ENCODE data around the gene TSC1.

TSC1 gene

DNA sequence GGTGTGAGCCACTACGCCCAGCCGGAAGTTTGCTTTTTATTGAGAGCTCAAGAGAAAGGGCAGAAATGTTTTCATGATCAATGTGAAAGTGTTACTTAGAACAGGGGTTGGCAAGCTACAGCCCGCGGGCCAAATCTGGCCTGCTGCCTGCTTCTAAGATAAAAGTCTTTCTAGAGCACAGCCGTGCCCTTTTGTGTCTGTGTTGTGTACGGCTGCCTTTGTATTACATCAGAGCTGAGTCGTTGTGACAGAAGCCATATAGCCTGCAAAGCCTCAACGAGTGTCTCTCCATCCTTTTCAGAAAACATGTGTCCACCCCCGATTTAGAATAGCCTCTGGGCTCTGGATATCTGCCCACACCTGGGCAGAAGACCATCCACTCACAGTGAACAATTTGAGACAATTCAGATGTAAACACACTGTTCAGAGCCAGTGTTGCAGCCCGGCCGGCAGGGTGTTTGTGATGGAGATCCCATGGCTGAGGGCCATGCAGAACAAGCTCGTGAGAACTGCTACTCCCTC, 95.2 kb downstream of the TSC1 start:
- no peaks in the 10 kb centered on the region for H3K4me1 ChIP-seq (ENCODE audit: insufficient read depth, poor library complexity, severe bottlenecking)
- no peak overlapping the region for H3K4me3 ChIP-seq (ENCODE audit: severe bottlenecking)
- TF ChIP-seq, protein P1, sequence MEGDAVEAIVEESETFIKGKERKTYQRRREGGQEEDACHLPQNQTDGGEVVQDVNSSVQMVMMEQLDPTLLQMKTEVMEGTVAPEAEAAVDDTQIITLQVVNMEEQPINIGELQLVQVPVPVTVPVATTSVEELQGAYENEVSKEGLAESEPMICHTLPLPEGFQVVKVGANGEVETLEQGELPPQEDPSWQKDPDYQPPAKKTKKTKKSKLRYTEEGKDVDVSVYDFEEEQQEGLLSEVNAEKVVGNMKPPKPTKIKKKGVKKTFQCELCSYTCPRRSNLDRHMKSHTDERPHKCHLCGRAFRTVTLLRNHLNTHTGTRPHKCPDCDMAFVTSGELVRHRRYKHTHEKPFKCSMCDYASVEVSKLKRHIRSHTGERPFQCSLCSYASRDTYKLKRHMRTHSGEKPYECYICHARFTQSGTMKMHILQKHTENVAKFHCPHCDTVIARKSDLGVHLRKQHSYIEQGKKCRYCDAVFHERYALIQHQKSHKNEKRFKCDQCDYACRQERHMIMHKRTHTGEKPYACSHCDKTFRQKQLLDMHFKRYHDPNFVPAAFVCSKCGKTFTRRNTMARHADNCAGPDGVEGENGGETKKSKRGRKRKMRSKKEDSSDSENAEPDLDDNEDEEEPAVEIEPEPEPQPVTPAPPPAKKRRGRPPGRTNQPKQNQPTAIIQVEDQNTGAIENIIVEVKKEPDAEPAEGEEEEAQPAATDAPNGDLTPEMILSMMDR (IDR thresholded peaks at IDR 0.05; ENCODE audit: poor library complexity, severe bottlenecking): no peak
- H3K27ac ChIP-seq (ENCODE audit: poor library complexity, severe bottlenecking): no peak overlapping the region
- H3K36me3 ChIP-seq (ENCODE audit: low read depth): no peaks in the 10 kb centered on the region
- H3K9me3 ChIP-seq (ENCODE audit: severe bottlenecking): no peaks in the 10 kb centered on the region
- no peak for DNase-seq (ENCODE audit: low spot score)
- ATAC-seq (ENCODE audit: low read depth): no peak
- H3K27me3 ChIP-seq (ENCODE audit: insufficient read depth, poor library complexity, severe bottlenecking): no peaks in the 10 kb centered on the region

DNA sequence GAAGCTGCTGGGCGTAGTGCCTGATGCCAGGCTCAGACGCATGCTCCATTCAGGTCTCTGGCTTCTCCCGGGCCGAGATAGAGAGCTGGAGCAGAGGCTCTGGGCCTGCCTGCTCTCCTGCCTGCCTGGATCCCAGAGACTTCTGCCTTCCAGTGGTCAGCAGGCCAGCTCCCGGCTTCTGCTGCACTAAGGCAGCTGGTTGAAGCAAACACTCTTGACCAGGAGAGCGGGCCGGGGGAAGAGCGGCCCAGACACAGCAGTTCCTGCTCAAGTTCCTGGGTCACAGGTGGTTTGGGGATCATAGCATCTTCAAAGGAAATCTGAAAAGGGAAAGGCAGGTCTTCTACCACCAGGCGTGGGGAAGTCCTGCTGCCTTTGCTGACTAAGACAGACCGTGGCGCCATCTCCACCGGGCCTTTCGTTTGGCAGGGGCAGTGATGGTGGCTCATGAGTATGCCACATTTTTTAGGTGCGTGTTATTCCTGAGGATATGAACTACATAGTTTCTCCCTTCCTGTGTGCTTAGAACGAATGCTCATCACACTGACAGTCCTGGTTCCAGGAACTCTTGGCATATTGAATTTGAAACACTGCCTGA, 97.4 kb downstream of the TSC1 start:
- no peak overlapping the region for H3K27ac ChIP-seq (ENCODE audit: poor library complexity, severe bottlenecking)
- no peak overlapping the region for H3K4me3 ChIP-seq (ENCODE audit: severe bottlenecking)
- TF ChIP-seq, protein P1 (IDR thresholded peaks at IDR 0.05; ENCODE audit: poor library complexity, severe bottlenecking): no peak
- no peak for DNase-seq (ENCODE audit: low spot score)
- H3K36me3 ChIP-seq (ENCODE audit: low read depth): no peaks in the 10 kb centered on the region
- ATAC-seq (ENCODE audit: low read depth): no peak
- no peaks in the 10 kb centered on the region for H3K9me3 ChIP-seq (ENCODE audit: severe bottlenecking)
- no peaks in the 10 kb centered on the region for H3K27me3 ChIP-seq (ENCODE audit: insufficient read depth, poor library complexity, severe bottlenecking)
- no peaks in the 10 kb centered on the region for H3K4me1 ChIP-seq (ENCODE audit: insufficient read depth, poor library complexity, severe bottlenecking)

DNA sequence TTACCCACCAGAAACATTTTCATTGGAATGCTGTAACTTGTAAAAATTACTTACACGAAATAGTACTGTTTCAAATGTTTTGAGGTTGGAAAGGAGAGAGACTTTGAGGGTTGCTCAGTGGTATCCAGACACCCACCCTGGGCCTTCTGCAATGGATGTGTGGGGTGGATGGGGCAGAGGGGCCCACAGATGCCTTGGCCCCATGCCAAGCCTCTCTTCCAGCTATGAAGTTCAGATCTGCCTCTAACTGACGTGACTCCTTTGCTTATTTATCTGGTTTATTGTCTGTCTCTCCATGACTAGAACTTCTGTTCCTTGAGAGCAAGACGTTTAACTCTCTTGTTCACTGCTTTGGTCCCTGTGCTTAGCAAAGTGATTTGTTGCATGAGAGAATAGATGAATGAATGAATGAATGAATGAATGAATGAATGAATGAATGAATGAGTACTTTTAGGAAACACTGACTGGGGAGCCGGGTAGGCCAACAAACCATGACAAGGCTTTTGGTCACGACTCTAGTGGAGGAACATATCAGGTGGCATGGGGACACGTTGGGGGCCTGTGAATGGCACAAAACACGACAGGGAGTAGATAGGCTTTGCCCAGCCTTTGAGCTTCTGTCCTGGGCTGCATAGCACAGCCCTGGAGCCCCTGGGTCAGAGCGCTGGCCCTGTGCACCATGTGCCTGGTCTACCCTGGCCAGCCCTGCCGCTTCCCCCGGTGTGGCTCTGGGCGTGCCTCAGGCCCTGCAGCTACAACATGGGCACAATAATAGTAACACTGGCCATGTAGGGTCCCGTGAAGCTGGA, 98.1 kb downstream of the TSC1 start:
- H3K9me3 ChIP-seq (ENCODE audit: severe bottlenecking): no peaks in the 10 kb centered on the region
- ATAC-seq (ENCODE audit: low read depth) (no peak), DNase-seq (ENCODE audit: low spot score) (no peak)
- no peak overlapping the region for H3K4me3 ChIP-seq (ENCODE audit: severe bottlenecking)
- H3K4me1 ChIP-seq (ENCODE audit: insufficient read depth, poor library complexity, severe bottlenecking): no peaks in the 10 kb centered on the region
- TF ChIP-seq, protein P1 (IDR thresholded peaks at IDR 0.05; ENCODE audit: poor library complexity, severe bottlenecking): no peak
- H3K36me3 ChIP-seq (ENCODE audit: low read depth): no peaks in the 10 kb centered on the region
- H3K27ac ChIP-seq (ENCODE audit: poor library complexity, severe bottlenecking): no peak overlapping the region
- H3K27me3 ChIP-seq (ENCODE audit: insufficient read depth, poor library complexity, severe bottlenecking): no peaks in the 10 kb centered on the region

DNA sequence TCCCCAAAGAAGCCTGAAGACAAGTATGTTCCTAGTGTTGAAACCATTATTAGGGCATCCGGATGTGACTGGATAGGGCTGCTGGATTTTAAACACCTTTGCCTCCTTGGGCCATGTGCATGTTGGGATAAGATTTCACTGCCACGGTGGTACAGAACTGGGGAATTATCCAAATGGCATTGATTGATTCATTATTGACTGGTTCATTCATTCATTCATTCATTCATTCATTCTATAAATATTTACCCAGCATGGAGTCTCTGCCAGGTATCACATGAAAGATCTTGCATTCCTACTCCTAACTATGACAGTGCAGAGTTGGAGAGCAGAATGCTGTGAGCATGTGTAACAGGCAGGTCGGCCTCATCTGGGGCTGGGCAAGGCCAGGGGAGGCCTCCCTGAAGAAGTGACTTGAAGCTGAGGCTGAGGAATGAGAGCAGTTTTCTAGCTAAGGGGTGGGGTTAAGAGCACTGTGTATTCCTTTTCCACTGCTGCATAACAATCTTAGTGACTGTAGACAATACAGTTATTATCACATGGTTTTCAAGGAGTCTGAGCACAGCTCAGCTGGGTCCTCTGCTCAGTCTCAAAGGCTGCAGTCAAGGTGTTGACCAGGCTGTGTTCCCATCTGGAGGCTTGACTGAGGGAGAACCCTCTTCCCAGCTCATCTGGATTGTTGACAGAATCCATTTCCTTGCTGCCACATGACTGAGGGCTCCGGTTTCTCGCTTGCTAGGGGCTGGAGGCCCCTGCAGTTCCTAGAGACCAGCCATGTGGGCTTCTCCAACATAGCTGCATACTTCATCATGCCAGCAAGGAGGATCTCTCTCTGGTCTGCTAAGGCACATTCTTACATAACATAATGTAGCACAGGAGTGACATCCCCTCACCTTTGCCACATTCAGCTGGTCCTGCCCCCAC, 102.0 kb downstream of the TSC1 start:
- H3K27ac ChIP-seq (ENCODE audit: poor library complexity, severe bottlenecking): no peak overlapping the region
- TF ChIP-seq, protein P1 (IDR thresholded peaks at IDR 0.05; ENCODE audit: poor library complexity, severe bottlenecking): no peak
- H3K4me3 ChIP-seq (ENCODE audit: severe bottlenecking): no peak overlapping the region
- no peaks in the 10 kb centered on the region for H3K36me3 ChIP-seq (ENCODE audit: low read depth)
- DNase-seq (ENCODE audit: low spot score) (peak; percentile 12), ATAC-seq (ENCODE audit: low read depth) (no peak)
- H3K27me3 ChIP-seq (ENCODE audit: insufficient read depth, poor library complexity, severe bottlenecking): no peaks in the 10 kb centered on the region
- no peaks in the 10 kb centered on the region for H3K4me1 ChIP-seq (ENCODE audit: insufficient read depth, poor library complexity, severe bottlenecking)
- no peaks in the 10 kb centered on the region for H3K9me3 ChIP-seq (ENCODE audit: severe bottlenecking)
